Measurements from ENCODE around the gene KIAA1671. TPM values are rescaled to one million over a fixed set of nuclear protein-coding genes. Genes with fewer than 3 reads are reported as not detected.

KIAA1671 gene
- total and polyA plus RNA-seq, 2 donors: 4.1 to 8.0 TPM

GRCh38 chr22:24961217-24961844 is 8.8 kb downstream of the KIAA1671 start:
- Histone ChIP-seq H3K4me3 (ENCODE audit: low read length in 2 of 2) (no peak overlapping the region), H3K36me3 (ENCODE audit: control insufficient read depth in 2 of 2, insufficient read depth in 2 of 2, low read length in 1 of 2) (no peaks in the 10 kb centered on the region), H3K4me1 (ENCODE audit: control insufficient read depth in 2 of 2, insufficient read depth in 2 of 2, low read length in 2 of 2) (no peaks in the 10 kb centered on the region), H3K9me3 (ENCODE audit: control insufficient read depth in 2 of 2, insufficient read depth in 1 of 2, low read length in 1 of 2) (no peaks in the 10 kb centered on the region), H3K27me3 (ENCODE audit: control insufficient read depth in 2 of 2, insufficient read depth in 1 of 2, low read length in 1 of 2) (no peaks in the 10 kb centered on the region), H3K27ac (ENCODE audit: low read depth in 1 of 2, low read length in 1 of 2) (no peak overlapping the region)
- no peak for DNase-seq (ENCODE audit: low read depth in 6 of 9, low spot score in 9 of 9)
- 95% methylated on average over 11 of the region's 11 CpGs for WGBS

- no peaks in the 10 kb centered on the region for H3K36me3 ChIP-seq (ENCODE audit: control insufficient read depth in 2 of 2, insufficient read depth in 2 of 2, low read length in 1 of 2)
- WGBS: 91% methylated on average over 8 of the region's 8 CpGs
- no peaks in the 10 kb centered on the region for H3K9me3 ChIP-seq (ENCODE audit: control insufficient read depth in 2 of 2, insufficient read depth in 1 of 2, low read length in 1 of 2)
- DNase-seq (ENCODE audit: low read depth in 6 of 9, low spot score in 9 of 9): no peak
- H3K4me3 ChIP-seq (ENCODE audit: low read length in 2 of 2): no peak overlapping the region
- H3K27ac ChIP-seq (ENCODE audit: low read depth in 1 of 2, low read length in 1 of 2): no peak overlapping the region
- no peaks in the 10 kb centered on the region for H3K27me3 ChIP-seq (ENCODE audit: control insufficient read depth in 2 of 2, insufficient read depth in 1 of 2, low read length in 1 of 2)
- no peaks in the 10 kb centered on the region for H3K4me1 ChIP-seq (ENCODE audit: control insufficient read depth in 2 of 2, insufficient read depth in 2 of 2, low read length in 2 of 2)
Observed at GRCh38 chr22:24962094-24962493, 9.6 kb downstream of the KIAA1671 start.

GRCh38 chr22:24962835-24963234 is 10.3 kb downstream of the KIAA1671 start:
- H3K36me3 ChIP-seq (ENCODE audit: control insufficient read depth in 2 of 2, insufficient read depth in 2 of 2, low read length in 1 of 2): no peaks in the 10 kb centered on the region
- WGBS: 96% methylated on average over 11 of the region's 11 CpGs
- no peak overlapping the region for H3K27ac ChIP-seq (ENCODE audit: low read depth in 1 of 2, low read length in 1 of 2)
- H3K4me1 ChIP-seq (ENCODE audit: control insufficient read depth in 2 of 2, insufficient read depth in 2 of 2, low read length in 2 of 2): no peaks in the 10 kb centered on the region
- H3K9me3 ChIP-seq (ENCODE audit: control insufficient read depth in 2 of 2, insufficient read depth in 1 of 2, low read length in 1 of 2): no peaks in the 10 kb centered on the region
- no peak overlapping the region for H3K4me3 ChIP-seq (ENCODE audit: low read length in 2 of 2)
- DNase-seq (ENCODE audit: low read depth in 6 of 9, low spot score in 9 of 9): no peak
- no peaks in the 10 kb centered on the region for H3K27me3 ChIP-seq (ENCODE audit: control insufficient read depth in 2 of 2, insufficient read depth in 1 of 2, low read length in 1 of 2)

- no peak for DNase-seq (ENCODE audit: low read depth in 6 of 9, low spot score in 9 of 9)
- H3K4me3 ChIP-seq (ENCODE audit: low read length in 2 of 2): no peak overlapping the region
- WGBS: 96% methylated on average over 3 of the region's 3 CpGs
- no peaks in the 10 kb centered on the region for H3K27me3 ChIP-seq (ENCODE audit: control insufficient read depth in 2 of 2, insufficient read depth in 1 of 2, low read length in 1 of 2)
- H3K4me1 ChIP-seq (ENCODE audit: control insufficient read depth in 2 of 2, insufficient read depth in 2 of 2, low read length in 2 of 2): no peaks in the 10 kb centered on the region
- H3K36me3 ChIP-seq (ENCODE audit: control insufficient read depth in 2 of 2, insufficient read depth in 2 of 2, low read length in 1 of 2): no peaks in the 10 kb centered on the region
- no peak overlapping the region for H3K27ac ChIP-seq (ENCODE audit: low read depth in 1 of 2, low read length in 1 of 2)
- no peaks in the 10 kb centered on the region for H3K9me3 ChIP-seq (ENCODE audit: control insufficient read depth in 2 of 2, insufficient read depth in 1 of 2, low read length in 1 of 2)
Observed at GRCh38 chr22:24964441-24964840, 11.9 kb downstream of the KIAA1671 start.

- WGBS: 89% methylated on average over 9 of the region's 9 CpGs
- no peaks in the 10 kb centered on the region for H3K4me1 ChIP-seq (ENCODE audit: control insufficient read depth in 2 of 2, insufficient read depth in 2 of 2, low read length in 2 of 2)
- no peaks in the 10 kb centered on the region for H3K27me3 ChIP-seq (ENCODE audit: control insufficient read depth in 2 of 2, insufficient read depth in 1 of 2, low read length in 1 of 2)
- no peaks in the 10 kb centered on the region for H3K36me3 ChIP-seq (ENCODE audit: control insufficient read depth in 2 of 2, insufficient read depth in 2 of 2, low read length in 1 of 2)
- H3K9me3 ChIP-seq (ENCODE audit: control insufficient read depth in 2 of 2, insufficient read depth in 1 of 2, low read length in 1 of 2): no peaks in the 10 kb centered on the region
- H3K27ac ChIP-seq (ENCODE audit: low read depth in 1 of 2, low read length in 1 of 2): no peak overlapping the region
- no peak for DNase-seq (ENCODE audit: low read depth in 6 of 9, low spot score in 9 of 9)
- no peak overlapping the region for H3K4me3 ChIP-seq (ENCODE audit: low read length in 2 of 2)
Observed at GRCh38 chr22:24965822-24966626, 13.5 kb downstream of the KIAA1671 start.

- Histone ChIP-seq H3K27ac (ENCODE audit: low read depth in 1 of 2, low read length in 1 of 2) (no peak overlapping the region), H3K36me3 (ENCODE audit: control insufficient read depth in 2 of 2, insufficient read depth in 2 of 2, low read length in 1 of 2) (no peaks in the 10 kb centered on the region), H3K4me3 (ENCODE audit: low read length in 2 of 2) (no peak overlapping the region), H3K4me1 (ENCODE audit: control insufficient read depth in 2 of 2, insufficient read depth in 2 of 2, low read length in 2 of 2) (no peaks in the 10 kb centered on the region), H3K9me3 (ENCODE audit: control insufficient read depth in 2 of 2, insufficient read depth in 1 of 2, low read length in 1 of 2) (no peaks in the 10 kb centered on the region), H3K27me3 (ENCODE audit: control insufficient read depth in 2 of 2, insufficient read depth in 1 of 2, low read length in 1 of 2) (no peaks in the 10 kb centered on the region)
- DNase-seq (ENCODE audit: low read depth in 6 of 9, low spot score in 9 of 9): no peak
- 93% methylated on average over 8 of the region's 8 CpGs for WGBS
Observed at GRCh38 chr22:24968066-24968561, 15.6 kb downstream of the KIAA1671 start.

- H3K27me3 ChIP-seq (ENCODE audit: control insufficient read depth in 2 of 2, insufficient read depth in 1 of 2, low read length in 1 of 2): no peaks in the 10 kb centered on the region
- no peaks in the 10 kb centered on the region for H3K9me3 ChIP-seq (ENCODE audit: control insufficient read depth in 2 of 2, insufficient read depth in 1 of 2, low read length in 1 of 2)
- WGBS: 84% methylated on average over 12 of the region's 12 CpGs
- no peak overlapping the region for H3K4me3 ChIP-seq (ENCODE audit: low read length in 2 of 2)
- no peaks in the 10 kb centered on the region for H3K4me1 ChIP-seq (ENCODE audit: control insufficient read depth in 2 of 2, insufficient read depth in 2 of 2, low read length in 2 of 2)
- no peak for DNase-seq (ENCODE audit: low read depth in 6 of 9, low spot score in 9 of 9)
- no peaks in the 10 kb centered on the region for H3K36me3 ChIP-seq (ENCODE audit: control insufficient read depth in 2 of 2, insufficient read depth in 2 of 2, low read length in 1 of 2)
- no peak overlapping the region for H3K27ac ChIP-seq (ENCODE audit: low read depth in 1 of 2, low read length in 1 of 2)
Observed at GRCh38 chr22:24969560-24970301, 17.2 kb downstream of the KIAA1671 start.

GRCh38 chr22:24972369-24972768 is 19.9 kb downstream of the KIAA1671 start:
- no peak for DNase-seq (ENCODE audit: low read depth in 6 of 9, low spot score in 9 of 9)
- Histone ChIP-seq H3K27ac (ENCODE audit: low read depth in 1 of 2, low read length in 1 of 2) (no peak overlapping the region), H3K27me3 (ENCODE audit: control insufficient read depth in 2 of 2, insufficient read depth in 1 of 2, low read length in 1 of 2) (peaks cover 0 to 2% of the 10 kb centered on the region in 2 donors), H3K36me3 (ENCODE audit: control insufficient read depth in 2 of 2, insufficient read depth in 2 of 2, low read length in 1 of 2) (no peaks in the 10 kb centered on the region), H3K4me1 (ENCODE audit: control insufficient read depth in 2 of 2, insufficient read depth in 2 of 2, low read length in 2 of 2) (peaks cover 0 to 3% of the 10 kb centered on the region in 2 donors), H3K9me3 (ENCODE audit: control insufficient read depth in 2 of 2, insufficient read depth in 1 of 2, low read length in 1 of 2) (no peaks in the 10 kb centered on the region), H3K4me3 (ENCODE audit: low read length in 2 of 2) (no peak overlapping the region)
- 71% methylated on average over 2 of the region's 2 CpGs for WGBS

- H3K4me1 ChIP-seq (ENCODE audit: control insufficient read depth in 2 of 2, insufficient read depth in 2 of 2, low read length in 2 of 2): peaks cover 0 to 3% of the 10 kb centered on the region in 2 donors
- no peak for DNase-seq (ENCODE audit: low read depth in 6 of 9, low spot score in 9 of 9)
- H3K36me3 ChIP-seq (ENCODE audit: control insufficient read depth in 2 of 2, insufficient read depth in 2 of 2, low read length in 1 of 2): no peaks in the 10 kb centered on the region
- no peaks in the 10 kb centered on the region for H3K9me3 ChIP-seq (ENCODE audit: control insufficient read depth in 2 of 2, insufficient read depth in 1 of 2, low read length in 1 of 2)
- H3K27ac ChIP-seq (ENCODE audit: low read depth in 1 of 2, low read length in 1 of 2): no peak overlapping the region
- peaks cover 0 to 2% of the 10 kb centered on the region in 2 donors for H3K27me3 ChIP-seq (ENCODE audit: control insufficient read depth in 2 of 2, insufficient read depth in 1 of 2, low read length in 1 of 2)
- no peak overlapping the region for H3K4me3 ChIP-seq (ENCODE audit: low read length in 2 of 2)
- WGBS: 90% methylated on average over 6 of the region's 6 CpGs
Observed at GRCh38 chr22:24973872-24974271, 21.4 kb downstream of the KIAA1671 start.

Data from thymus (tissue), 11 donors.